NCI-H1092 (cell line): Measurements from ENCODE around the gene GZF1.

ENCODE experiments used
- DNase-seq: peaks from one replicate; lab custom pipeline; 2025; lab: John Stamatoyannopoulos, UW

The GZF1 gene

DNA sequence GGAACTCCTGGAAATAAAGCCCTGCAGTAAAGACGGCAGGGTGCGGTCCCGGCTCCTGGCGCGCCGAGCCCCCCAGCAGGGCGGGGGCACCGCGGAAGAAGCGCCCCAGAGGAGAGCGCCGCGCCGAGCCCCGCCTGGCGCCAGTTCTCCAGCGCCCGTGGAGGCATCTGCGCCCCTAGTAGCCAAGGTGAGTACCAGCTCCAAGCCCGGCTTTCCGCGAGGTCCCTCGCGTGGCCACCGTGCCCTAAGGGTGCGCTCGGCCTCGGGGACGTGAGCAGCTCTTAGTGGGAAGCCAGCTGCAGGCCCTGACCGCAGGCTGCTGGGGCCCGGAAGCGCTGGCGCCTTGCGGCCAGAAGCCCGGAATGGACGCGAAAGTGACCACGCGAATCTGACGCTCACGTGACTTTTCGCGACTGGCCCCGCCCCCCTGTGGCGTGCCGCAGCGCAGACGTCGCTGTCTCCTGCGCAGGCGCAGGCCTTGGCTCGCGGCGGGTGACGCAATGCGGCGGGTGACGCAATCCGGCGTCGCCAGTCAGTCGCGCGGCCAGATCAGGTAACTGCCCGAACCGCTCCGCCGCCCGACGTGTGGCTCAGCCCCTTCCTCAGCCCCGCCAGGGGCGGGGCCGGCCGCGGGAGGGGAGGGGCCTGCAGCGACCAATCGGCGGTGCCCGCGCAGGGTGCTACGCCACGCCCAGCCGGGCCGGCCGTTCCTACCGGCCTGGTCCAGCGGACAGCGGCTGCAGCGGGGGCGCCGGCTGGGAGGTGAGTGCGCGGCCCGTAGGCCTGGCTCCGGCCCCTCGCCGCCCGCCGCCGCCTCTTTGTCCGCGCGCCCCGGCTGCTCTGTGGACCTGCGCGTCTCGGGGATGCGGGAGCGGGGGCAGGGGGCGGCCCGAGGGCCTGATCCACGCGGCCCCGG is at the start of gene GZF1:
TSS of gene GZF1 (plus strand) at position 707 of the 916 bp plus-strand sequence. CDS start 2,202 bp downstream, outside the sequence.
- DNase-seq = peak; percentile 96

DNA sequence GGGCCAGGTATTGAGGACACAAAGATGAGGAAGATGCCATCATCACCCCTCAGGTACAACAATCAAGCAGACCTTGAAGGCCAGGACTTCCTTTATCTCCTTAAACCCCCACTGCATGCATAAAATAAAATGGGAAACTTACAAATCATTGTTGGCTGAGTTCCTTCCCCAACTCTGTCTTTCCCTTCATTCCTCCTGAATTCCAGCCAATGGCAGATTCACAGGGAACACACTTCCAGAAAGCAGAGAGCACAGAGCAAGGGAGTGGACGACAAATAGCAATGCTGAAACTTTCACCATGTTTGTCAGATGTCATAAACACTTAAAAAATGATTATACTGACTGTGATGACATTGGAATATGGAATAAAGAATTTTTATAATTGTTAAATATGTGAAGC is 48.7 kb upstream of the GZF1 start:
- no peak for DNase-seq

DNA sequence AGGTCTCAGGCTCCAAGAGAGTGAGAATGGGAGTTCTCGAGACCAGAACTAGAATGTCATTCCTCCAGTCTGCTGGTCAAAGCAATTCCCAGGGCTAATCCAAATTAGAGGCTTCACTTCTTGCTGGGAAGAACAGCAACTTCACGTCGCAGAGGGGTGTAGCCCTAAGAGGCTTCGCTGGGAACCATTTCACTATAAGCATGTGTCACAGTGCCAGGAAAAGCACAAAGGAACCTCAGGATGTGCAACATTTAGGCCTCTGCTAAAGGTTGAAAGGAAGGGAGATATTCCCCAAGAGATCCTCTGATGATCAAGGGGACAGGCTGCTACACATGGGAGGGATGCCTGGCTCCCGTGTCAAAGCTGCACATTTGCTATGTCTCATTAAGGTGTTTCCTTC is 47.3 kb upstream of the GZF1 start:
- DNase-seq = no peak

DNA sequence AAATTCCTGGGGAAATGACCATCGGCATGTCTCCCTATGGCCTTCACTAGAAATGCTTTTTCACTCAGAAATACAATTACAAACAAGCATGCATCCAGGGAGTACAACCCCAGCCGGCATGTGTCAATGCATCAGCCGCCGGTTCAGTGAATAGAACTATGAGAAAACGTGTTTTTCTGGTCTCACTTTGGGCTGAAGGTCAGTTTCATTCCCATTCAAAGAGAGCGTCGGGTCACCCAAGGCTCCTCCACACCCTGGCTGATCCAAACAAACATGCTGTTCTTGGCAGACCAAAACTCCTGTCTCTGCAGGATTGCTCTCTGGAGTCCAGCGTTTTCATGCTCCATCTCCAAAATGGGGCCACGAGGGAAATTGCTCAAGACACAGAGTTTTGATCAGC is 46.9 kb upstream of the GZF1 start:
- DNase-seq = no peak

DNA sequence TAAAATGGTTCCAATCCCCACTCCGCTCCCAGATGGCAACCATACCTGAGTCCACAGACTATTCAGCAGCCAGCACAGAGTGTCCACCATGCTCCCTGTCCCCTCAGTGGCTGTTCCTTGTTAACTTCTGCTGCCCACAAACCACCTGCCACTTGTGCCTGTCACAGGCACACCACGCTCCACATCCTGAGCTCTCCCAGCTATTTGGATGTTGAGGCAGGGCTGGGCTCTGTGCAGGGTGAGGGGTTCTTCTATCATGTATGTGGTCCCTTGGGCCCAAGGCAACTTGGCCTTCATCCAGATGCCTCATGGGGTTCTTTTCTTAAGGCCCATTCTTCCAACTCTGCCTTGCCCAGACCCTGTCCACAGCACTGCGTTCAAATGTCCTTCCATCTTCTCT is 45.4 kb upstream of the GZF1 start:
- DNase-seq = no peak

DNA sequence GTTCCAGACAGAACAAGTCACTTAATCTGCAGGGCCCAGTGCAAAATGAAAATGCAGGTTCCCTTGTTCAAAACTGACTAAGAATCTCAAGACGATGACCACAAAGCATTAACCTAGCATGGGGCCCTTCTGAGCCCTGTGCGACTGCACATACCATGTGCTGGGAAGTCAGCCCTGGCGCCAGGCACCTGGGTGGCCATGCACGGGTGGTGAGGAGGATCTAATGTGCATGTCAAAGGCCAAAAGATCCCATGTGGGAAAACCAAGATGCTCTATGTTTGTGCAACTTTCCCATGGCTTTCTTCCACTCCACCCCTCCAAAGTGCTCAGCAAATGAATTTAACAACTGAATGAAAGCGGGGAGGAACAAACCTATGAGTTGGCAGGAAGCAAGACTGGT is 44.9 kb upstream of the GZF1 start:
- DNase-seq = no peak

DNA sequence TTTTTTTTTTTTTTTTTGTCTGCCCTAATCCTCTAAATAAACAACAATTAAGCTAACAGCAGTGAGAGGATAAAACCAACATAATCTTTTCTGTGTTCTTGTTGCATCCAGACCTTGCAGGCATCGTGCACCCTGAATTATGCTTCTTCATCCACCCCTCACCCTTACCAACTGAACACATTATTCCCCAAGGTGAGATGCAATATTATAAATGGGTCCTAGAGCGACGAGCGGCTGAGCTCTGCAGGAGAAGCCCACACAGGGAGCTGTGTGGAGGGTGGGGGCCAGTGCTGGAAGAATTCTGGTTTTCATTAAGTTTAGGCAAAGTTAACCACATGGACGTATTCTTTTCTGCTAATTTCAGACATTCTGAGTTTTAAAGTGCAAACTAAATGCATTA is 43.6 kb upstream of the GZF1 start:
- no peak for DNase-seq

DNA sequence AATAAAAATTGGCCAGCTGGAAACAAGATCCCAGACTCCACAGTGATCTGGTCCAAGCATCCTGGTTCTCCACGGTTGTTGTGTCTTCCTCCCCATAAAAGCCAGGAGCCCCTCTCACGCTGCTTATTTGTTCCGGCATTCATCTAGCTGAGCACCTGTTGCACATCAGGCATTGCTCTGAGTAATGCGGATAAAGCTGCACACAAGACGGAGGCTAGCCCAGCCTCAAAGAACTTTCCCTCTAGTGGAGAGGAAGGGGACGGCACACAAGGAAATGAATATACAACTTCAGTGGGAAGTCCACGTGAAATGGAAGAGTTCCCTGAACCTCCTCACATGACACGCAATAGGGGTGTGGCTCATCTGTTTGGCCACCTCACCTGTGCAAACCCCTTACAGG is 41.7 kb upstream of the GZF1 start:
- no peak for DNase-seq

DNA sequence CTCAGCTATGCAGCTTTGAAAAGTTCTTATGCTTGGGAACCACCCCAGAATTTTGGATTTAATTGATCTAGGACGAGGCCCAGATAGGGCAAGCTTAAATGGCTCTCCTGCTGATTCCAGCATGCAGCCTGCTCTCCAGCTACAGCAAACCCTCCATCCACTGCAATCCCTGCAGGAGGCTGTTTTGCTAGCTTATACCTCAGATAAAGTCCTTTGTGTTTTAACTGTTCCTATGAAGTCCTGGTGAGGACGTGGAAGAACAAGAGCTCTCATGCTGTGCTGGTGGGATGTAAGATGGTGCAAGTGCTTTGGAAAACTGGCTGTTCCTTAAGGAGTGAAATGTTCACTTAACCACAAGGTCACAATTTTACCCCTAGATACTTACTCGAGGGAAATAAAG is 36.9 kb upstream of the GZF1 start:
- no peak for DNase-seq

DNA sequence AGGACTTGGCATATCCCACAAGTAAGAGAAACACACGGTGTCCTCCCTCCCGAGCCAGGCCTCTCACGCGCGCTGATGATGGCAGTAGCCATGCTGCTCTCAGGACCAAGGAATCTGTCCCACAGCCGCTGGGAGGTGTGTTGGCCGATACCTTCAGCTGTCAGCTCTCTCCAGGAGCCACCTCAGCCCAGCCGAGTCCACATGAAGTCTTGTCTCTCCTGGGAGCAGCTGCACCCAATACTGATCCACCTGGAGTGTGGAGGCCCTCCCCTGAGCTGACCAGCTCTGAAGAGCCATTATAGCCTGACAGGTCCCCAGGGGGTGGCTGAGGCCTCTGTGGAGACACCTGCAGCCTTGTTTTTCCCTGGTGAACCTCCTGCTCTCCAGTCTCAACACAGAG is 35.2 kb upstream of the GZF1 start:
- DNase-seq = no peak

DNA sequence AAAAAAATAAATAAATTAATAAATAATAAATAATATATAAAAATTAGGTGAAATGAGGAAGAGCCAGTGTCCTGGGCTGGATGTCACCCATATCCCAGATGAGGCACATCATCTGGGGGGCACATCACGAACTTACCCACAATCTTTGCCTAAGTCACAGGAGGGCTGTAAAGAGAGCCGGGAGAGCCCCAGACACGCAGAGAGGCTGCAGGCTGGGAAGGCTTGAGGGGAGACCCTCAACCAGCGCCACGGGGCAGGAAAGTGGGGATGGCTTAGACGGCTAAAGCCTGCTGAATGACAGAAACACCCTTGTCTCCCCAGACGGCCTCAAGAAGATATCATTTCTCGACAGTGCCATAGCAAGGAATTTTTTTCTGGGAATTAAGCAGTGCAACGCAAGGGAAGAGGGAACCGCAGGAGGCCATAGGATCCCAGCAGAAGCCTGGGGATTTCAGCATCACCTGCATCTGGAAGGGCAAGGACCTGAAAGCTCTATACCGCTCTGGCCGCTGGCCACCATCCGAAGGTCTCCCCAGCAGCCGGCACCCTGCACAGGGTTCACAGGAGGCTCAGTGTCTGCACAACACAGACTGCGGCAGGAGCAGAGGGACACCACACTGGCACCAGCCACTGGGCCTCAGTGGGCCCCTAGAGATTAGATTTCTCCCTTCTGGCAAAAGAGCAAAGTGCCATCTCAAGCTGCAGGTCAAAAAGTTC is 34.2 kb upstream of the GZF1 start:
- DNase-seq = no peak

DNA sequence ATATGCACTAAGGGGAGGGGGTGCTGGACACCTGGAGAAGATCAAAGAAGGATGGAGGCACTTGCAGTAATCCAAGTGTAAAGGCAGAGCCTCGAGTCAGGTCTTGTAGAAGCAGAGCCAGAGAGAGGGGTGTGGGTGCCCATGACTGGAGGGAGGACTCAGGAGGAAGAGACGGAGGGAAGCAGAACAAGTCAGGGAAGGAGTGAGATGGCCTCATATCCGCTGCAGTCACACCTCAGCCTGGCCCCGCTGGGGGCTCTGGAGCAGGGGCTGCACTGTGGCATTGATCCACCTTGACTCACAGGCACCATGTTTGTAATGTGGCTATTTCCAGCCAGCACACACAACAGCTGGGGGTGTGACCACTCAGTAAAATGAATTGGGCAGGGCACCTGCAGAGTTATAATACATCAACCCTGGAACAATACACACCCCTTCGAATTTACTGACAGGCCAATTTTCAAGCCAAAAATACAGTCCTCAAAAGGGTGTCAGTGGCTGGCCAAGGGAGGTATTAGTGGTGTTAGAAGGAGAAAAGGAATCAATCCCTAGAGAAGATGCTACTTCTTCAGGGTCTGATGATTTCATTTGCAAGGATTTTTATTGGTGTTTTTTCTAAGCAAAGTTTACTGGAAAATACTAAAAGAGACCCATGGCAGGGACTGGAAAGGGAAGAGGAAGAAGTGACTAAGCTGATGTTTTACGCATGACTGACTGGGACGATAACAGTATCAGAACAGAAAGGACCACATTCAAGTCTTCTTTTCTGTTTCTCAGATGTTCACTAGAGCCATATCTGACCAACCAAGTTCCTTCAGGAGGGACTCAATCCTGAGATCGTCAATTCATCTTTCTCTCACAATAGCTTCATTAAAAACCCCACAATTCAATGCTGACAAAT is 30.3 kb upstream of the GZF1 start:
- no peak for DNase-seq

DNA sequence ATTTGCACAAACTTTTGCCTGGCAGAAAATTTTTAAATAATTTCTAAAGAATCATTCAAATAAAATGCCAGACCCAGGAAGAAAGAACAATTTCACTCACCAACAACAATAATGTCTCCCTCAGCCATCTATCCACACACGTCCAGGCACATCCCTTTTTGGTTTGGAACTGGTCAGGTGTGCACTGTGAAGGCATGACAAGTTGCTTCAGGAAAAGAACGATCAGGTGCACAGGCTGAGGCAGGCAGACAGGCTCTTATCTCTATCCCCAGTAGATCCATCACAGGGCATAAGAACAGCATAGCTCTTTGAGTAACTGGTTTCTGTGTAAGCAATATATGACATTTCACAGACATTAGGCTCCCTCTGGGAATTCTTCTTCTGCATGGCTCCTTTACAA is 29.5 kb upstream of the GZF1 start:
- DNase-seq = no peak

DNA sequence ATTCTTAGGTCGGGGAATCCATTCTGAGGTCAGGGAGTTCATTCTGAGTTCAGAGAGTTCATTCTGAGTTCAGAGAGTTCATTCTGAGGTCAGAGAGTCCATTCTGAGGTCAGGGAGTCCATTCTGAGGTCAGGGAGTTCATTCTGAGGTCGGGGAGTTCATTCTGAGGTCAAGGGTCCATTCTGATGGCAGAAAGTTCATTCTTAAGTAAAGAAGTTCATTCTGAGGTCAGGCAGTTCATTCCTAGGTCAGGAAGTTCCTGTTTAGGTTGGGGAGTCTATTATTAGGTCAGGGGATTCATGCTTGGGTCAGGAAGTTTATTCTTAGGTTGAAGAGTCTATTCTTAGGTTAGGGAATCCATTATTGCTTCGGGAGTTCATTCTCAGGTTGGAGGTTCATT is 27.9 kb upstream of the GZF1 start:
- DNase-seq = no peak

DNA sequence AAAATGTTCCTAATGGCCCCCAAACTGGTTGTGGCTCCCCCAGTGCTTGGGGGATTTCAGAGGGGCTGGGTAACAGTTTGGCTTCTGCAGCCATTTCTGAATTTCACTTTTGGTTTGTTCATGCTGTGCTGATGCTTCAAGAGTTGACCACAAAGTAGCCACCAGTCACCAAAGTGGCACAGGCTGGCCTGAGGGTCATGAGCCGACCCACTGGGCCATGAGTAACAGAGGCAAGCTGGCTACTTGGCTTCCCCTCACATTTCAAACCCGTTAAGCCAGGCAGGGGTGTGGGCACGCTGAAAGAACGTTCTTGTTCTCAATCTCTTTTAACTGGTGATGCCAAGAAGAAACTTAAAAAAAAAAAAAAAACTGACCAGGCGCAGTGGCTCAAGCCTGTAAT is 26.5 kb upstream of the GZF1 start:
- no peak for DNase-seq

DNA sequence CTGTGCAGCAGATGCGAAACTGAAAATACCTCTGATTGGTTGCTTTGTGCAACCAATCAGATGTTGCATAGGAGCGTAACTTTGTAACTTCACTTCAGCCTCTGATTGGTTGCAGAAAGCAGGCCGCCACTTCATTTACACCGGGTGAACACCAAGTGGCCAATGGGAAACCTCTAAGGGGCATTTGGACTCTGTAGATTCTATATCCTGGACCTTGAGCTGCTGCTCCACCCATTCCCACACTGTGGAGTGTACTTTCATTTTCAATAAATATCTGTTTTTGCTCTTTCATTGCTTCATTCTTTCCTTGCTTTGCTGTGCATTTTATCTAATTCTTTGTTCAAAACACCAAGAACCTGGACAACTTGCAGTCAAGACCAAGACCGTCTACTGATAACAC is 25.5 kb upstream of the GZF1 start:
- DNase-seq = no peak

DNA sequence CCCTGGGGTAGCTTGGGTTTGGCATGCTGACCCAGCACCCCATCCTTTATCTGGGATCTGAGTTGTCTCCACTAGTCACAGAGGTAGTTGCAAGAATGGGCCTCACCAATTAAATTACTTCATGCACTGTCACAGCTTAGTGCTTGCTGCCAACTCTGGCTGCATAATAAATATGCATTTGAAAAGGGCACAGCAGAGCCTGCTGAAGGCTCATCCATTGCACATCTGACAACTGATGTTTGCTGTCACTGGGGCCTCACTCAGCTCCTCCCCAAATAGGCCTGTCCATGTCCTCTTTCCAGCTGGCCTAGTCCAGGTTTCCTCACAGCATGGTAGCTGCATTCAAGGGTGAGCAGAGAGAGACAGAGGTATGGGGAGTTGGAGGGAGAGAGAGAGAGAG is 24.7 kb upstream of the GZF1 start:
- no peak for DNase-seq

DNA sequence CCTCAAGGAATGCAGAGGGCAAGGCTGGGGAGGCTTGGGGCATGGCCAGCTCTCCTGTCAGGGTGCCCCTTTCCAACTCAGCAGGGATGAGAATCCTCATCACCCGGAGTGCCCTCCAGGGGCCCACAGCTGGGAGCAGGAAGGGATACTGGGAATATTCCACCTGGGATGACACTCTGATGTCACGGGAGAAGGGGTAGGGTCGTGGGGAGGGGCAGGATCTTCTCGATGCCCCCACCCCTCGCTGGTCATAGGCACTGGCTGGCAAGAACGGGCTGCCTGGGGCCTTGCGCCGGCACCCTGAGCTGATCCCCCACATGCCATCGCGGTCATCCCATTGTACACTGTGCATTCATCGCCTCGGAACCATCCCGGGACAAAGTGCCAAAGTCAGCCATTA is 22.0 kb upstream of the GZF1 start:
- no peak for DNase-seq

DNA sequence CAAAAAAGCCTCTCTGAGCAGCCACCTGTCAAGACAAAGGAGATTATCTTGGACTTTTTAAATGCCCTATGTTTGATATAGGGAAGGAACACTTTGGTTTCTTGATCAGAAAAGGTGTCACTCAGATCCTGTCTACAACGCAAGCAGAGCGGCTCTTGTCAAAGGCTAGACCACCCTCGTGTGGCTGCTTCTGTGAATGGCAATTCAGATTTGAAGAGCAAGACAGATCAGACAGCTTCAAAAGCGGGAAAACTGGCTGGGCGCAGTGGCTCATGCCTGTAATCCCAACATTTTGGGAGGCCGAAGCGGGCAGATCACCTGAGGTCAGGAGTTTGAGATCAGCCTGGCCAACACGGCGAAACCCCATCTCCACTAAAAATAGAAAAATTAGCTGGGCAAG is 21.5 kb upstream of the GZF1 start:
- peak; percentile 54 for DNase-seq

DNA sequence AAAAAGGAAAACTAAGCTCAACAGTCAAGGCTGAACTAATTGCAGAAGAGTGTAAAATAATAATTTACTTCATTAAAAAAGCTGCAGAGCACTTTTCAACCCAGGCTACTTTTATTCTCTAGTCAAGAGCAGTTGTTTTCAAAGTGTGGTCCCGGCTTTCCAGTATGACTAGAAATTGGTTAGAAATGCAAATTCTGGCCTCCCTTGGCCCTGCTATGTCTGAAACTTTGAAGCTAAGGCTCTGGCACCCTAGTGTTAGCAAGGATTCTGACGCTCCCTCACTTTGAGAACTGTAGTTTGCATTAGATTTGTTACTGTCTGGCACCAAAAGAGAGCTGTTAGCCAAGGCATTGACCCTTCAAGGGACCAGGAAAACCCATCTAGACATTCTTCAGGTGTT is 20.9 kb upstream of the GZF1 start:
- DNase-seq = no peak

DNA sequence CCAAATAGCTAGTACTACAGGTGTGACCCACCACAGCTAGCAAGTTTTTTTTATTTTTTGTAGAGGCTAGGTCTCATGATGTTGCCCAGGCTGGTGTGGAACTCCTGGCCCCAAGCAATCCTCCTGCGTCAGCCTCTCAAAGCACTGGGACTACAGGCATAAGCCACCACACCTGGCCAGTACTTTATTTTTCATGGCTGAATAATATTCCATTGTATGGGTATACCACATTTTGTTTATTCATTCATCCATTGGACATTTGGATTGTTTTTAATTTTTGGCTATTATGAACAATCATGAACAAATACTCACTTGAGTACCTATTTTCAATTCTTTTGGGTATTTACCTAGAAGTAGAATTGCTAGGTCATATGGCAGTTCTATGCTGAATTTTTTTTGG is 18.4 kb upstream of the GZF1 start:
- DNase-seq = no peak

DNA sequence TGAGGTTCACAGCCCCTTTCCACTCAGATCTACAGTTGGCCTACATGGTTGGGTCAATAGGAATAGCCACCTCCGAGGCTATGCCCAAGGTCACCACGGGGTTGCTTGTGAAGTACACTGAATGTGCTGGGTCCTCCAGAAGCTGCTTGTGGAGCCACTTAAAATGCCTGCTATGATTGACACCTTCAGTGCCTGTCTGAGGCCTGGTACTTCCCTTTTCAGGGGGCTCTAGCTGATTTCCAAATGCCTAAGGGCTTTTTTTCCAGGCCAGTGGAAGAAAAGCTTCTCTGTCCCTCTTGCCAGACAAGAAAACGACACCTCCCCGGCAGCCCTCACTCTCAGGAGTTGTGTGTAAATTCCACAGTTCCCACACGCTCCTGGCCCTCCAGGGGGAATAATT is 17.6 kb upstream of the GZF1 start:
- DNase-seq = no peak

DNA sequence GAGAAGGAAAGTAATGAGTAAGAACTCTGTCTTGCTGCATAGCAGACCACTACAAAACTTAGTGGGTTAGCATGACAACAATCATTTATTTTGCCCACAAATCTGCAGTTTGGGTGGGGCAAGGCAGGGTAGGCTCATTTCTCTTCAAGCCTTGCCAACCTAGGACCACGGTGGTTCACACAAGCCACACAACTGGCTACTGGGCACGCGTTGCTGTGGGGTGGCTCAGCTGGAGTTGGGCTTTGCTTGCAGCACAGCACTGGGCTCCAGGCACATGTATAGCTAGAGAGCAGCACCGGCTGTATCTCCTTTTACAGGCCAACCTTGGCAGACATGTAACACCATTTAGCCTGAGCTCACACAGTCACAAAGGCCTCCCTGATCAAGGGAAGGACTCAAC is 16.0 kb upstream of the GZF1 start:
- no peak for DNase-seq
